ENCODE results near the gene GFI1B. TPM values are rescaled to one million over a fixed set of nuclear protein-coding genes. Genes with fewer than 3 reads are reported as not detected.

The GFI1B gene
- total RNA-seq, 2 donors from 2014 or later, result 0.44 TPM; not detected in 1

DNA sequence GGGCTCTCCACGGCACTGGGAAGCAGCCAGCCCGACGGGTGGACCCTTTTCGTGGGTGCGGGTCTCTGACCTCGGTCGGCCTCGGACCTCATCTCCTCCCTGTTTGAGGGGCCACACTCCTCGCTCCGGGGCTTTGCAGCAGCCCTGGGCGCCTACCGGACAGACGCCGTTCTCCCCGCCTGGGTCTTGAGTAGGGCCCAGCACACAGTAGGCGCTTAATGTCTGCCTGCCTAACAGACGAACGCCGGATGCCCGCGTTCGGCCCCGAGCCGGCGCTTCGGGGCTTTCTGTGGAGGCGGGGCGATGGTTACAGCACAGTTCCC is 51.5 kb downstream of the GFI1B start:
- Mint-ChIP-seq H3K36me3 (ENCODE audit: low read depth) (peaks cover 5% of the 10 kb centered on the region), H3K4me3 (peak overlapping the region; percentile 97), H3K27me3 (ENCODE audit: insufficient read depth) (peaks cover 12% of the 10 kb centered on the region), H3K27ac (peak overlapping the region; percentile 94), H3K9me3 (peaks cover 7% of the 10 kb centered on the region), H3K4me1 (peaks cover 17% of the 10 kb centered on the region)
- Histone ChIP-seq H3K9ac (ENCODE audit: extremely low read depth, low read length, poor library complexity, severe bottlenecking) (peak overlapping the region; percentile 84), H3K4me3 (ENCODE audit: low read length) (peak overlapping the region; percentile 95), H3K9me3 (ENCODE audit: control insufficient read depth, low read length) (peaks cover 12% of the 10 kb centered on the region), H3K27me3 (ENCODE audit: control insufficient read depth, insufficient read depth, low read length, poor library complexity, severe bottlenecking) (no peaks in the 10 kb centered on the region), H3K36me3 (ENCODE audit: control insufficient read depth, insufficient read depth, low read length) (peaks cover 25% of the 10 kb centered on the region), H3K27ac (ENCODE audit: low read depth, low read length) (peak overlapping the region; percentile 16), H3K4me1 (ENCODE audit: control insufficient read depth, insufficient read depth, low read length) (no peaks in the 10 kb centered on the region)
- DNase-seq, result no peak
- 0 to 1% methylated on average over 5 to 28 of the region's 28 CpGs for WGBS, 2 experiments (ENCODE audit: insufficient coverage in 1 of 2, insufficient read length in 1 of 2)
- TF ChIP-seq, protein P1, sequence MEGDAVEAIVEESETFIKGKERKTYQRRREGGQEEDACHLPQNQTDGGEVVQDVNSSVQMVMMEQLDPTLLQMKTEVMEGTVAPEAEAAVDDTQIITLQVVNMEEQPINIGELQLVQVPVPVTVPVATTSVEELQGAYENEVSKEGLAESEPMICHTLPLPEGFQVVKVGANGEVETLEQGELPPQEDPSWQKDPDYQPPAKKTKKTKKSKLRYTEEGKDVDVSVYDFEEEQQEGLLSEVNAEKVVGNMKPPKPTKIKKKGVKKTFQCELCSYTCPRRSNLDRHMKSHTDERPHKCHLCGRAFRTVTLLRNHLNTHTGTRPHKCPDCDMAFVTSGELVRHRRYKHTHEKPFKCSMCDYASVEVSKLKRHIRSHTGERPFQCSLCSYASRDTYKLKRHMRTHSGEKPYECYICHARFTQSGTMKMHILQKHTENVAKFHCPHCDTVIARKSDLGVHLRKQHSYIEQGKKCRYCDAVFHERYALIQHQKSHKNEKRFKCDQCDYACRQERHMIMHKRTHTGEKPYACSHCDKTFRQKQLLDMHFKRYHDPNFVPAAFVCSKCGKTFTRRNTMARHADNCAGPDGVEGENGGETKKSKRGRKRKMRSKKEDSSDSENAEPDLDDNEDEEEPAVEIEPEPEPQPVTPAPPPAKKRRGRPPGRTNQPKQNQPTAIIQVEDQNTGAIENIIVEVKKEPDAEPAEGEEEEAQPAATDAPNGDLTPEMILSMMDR (conservative IDR thresholded peaks at IDR 0.05), result no peak

DNA sequence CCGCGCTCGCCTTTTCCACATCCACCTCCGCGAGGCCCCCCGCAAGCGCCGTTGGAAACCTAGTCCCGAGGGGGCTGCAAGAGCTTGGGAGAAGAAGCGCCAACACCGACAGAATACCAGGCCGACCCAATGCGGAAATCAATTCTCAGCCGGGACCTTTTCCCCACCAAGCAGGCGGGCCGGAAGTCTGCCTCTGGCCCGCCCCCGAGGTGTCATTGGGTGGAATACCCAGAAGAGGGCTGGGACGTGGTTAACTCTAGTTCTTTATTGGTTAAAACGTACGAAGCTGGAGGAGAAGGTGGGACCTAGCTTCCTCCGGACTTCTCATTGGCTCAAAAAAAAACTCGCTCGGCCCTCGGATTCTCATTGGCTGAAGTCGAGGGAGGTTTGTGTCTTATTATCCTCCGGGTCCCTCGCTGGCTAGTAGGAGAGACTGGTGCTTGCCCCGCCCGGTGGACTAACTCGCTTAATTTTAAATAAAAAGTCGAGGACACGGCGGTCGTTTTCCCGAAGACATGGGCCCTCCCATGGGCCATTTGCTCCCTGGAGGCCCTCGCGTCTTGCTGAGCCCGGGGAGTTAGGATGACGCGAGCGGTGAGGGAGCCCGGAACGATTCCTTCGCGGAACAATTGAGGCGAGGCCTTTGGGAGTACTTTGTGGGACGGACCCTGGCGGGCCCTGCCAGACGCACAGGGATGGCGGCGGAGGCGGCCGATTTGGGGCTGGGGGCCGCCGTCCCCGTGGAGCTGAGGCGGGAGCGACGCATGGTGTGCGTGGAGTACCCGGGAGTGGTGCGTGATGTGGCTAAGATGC is 52.0 kb downstream of the GFI1B start, which contains the start of gene GTF3C5:
Gene GTF3C5 (plus strand): TSS at position 681 of the 813 bp plus-strand sequence. CDS start 15 bp downstream, at position 696.
- peak; percentile 97 for DNase-seq
- peak within 1 kb of the TSS; percentile 95 for H3K4me3 ChIP-seq (ENCODE audit: low read length)
- 0% methylated on average over 14 to 63 of the region's 63 CpGs for WGBS, 2 experiments (ENCODE audit: insufficient coverage in 1 of 2, insufficient read length in 1 of 2)
- H3K36me3 ChIP-seq (ENCODE audit: control insufficient read depth, insufficient read depth, low read length), result peaks cover 25% of the 10 kb centered on the region
- Mint-ChIP-seq H3K36me3 (ENCODE audit: low read depth) (peaks cover 5% of the 10 kb centered on the region), H3K4me3 (peak within 1 kb of the TSS; percentile 97), H3K27me3 (ENCODE audit: insufficient read depth) (peaks cover 12% of the 10 kb centered on the region), H3K27ac (peak within 1 kb of the TSS; percentile 99), H3K4me1 (peaks cover 17% of the 10 kb centered on the region), H3K9me3 (peaks cover 7% of the 10 kb centered on the region)
- TF ChIP-seq, protein P1 (conservative IDR thresholded peaks at IDR 0.05), result no peak
- H3K27me3 ChIP-seq (ENCODE audit: control insufficient read depth, insufficient read depth, low read length, poor library complexity, severe bottlenecking), result no peaks in the 10 kb centered on the region
- H3K9ac ChIP-seq (ENCODE audit: extremely low read depth, low read length, poor library complexity, severe bottlenecking), result peak within 1 kb of the TSS; percentile 90
- peak within 1 kb of the TSS; percentile 82 for H3K27ac ChIP-seq (ENCODE audit: low read depth, low read length)
- no peaks in the 10 kb centered on the region for H3K4me1 ChIP-seq (ENCODE audit: control insufficient read depth, insufficient read depth, low read length)
- H3K9me3 ChIP-seq (ENCODE audit: control insufficient read depth, low read length), result peaks cover 12% of the 10 kb centered on the region

DNA sequence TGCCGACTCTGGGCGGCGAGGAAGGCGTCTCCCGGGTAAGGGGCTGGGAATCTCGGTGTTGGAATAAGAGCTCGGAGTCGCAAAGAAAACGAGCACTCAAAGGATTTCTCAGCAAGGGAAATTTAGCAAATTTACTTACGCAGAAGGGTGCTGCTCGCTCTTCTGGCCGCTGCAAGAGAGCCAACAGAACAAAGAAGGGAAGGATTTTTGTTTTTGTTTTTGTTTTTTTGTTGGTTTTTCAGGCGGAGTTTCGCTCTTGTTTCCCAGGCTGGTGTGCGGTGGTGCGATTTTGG is 52.6 kb downstream of the GFI1B start:
- DNase-seq, result no peak
- H3K27me3 ChIP-seq (ENCODE audit: control insufficient read depth, insufficient read depth, low read length, poor library complexity, severe bottlenecking), result no peaks in the 10 kb centered on the region
- H3K27ac ChIP-seq (ENCODE audit: low read depth, low read length), result peak overlapping the region; percentile 82
- H3K9me3 ChIP-seq (ENCODE audit: control insufficient read depth, low read length), result peaks cover 12% of the 10 kb centered on the region
- peak overlapping the region; percentile 90 for H3K9ac ChIP-seq (ENCODE audit: extremely low read depth, low read length, poor library complexity, severe bottlenecking)
- H3K4me3 ChIP-seq (ENCODE audit: low read length), result peak overlapping the region; percentile 95
- H3K36me3 ChIP-seq (ENCODE audit: control insufficient read depth, insufficient read depth, low read length), result peaks cover 25% of the 10 kb centered on the region
- H3K27me3 Mint-ChIP-seq (ENCODE audit: insufficient read depth), result peaks cover 6% of the 10 kb centered on the region
- peaks cover 5% of the 10 kb centered on the region for H3K36me3 Mint-ChIP-seq (ENCODE audit: low read depth)
- H3K4me3 Mint-ChIP-seq, result peak overlapping the region; percentile 97
- TF ChIP-seq, protein P1 (conservative IDR thresholded peaks at IDR 0.05), result no peak
- 2 to 7% methylated on average over 5 to 16 of the region's 16 CpGs for WGBS, 2 experiments (ENCODE audit: insufficient coverage in 1 of 2, insufficient read length in 1 of 2)
- peak overlapping the region; percentile 99 for H3K27ac Mint-ChIP-seq
- peaks cover 17% of the 10 kb centered on the region for H3K4me1 Mint-ChIP-seq
- no peaks in the 10 kb centered on the region for H3K4me1 ChIP-seq (ENCODE audit: control insufficient read depth, insufficient read depth, low read length)
- peaks cover 1% of the 10 kb centered on the region for H3K9me3 Mint-ChIP-seq
